ENCODE measurements around the gene TREML2. TPM values are rescaled to one million over a fixed set of nuclear protein-coding genes. Genes with fewer than 3 reads are reported as not detected.
A peak's percentile ranks its signal among the peaks of the same experiment; 100 is the strongest.
"Not testable (repeated sequence)": the region's sequence is repeated elsewhere in the genome, so short reads cannot be mapped to it uniquely, and the experiment has no call there.

The TREML2 gene, protein sequence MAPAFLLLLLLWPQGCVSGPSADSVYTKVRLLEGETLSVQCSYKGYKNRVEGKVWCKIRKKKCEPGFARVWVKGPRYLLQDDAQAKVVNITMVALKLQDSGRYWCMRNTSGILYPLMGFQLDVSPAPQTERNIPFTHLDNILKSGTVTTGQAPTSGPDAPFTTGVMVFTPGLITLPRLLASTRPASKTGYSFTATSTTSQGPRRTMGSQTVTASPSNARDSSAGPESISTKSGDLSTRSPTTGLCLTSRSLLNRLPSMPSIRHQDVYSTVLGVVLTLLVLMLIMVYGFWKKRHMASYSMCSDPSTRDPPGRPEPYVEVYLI
- 1 to 10 TPM; 8.9 TPM for total RNA-seq

DNA sequence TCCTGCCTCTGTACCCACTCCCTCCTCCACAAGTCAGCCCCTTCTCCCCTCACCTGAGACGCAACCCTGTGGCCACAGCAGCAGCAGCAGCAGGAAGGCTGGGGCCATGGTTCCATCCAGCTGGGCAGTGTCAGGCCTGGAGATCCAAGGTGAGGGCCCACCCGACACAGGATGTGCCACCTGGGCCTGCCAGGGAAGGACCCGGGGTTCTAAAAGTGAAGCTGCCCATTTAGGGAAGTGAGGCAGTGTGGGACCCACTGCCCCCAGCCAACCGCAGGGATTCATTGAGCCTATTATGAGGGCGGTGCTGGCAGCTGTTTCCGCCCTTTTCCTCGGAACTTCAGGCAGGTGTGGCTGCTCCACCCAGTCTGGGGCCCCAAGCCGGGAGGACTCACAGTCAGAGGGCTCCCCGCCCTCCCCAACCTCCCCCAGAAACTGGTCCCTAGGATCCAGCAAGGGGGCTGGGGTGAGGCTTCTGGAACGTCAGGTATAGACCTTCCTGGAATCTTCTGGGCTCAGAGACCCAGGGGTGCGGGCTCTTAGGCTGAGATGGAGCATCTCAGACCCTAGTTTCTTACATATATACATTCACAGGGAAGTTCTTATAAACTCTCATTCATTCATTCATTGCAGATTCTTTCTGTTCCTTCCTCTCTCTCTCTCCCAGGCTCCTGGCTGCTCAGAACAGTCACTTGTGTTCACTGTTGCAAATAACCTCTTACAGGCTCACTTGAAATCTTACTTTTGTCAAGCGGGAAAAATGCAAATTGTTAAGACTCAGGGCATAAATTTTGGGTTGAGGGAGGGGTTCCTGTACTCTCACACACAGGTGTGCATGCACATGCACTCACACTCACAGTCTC lies at the start of gene TREML2:
Gene TREML2, minus strand, starts transcription at position 249 of the 863 bp plus-strand sequence. Its CDS starts 141 bp downstream, at position 108.
- Mint-ChIP-seq H3K27me3 (no peaks in the 10 kb centered on the region), H3K4me1 (peaks cover 47% of the 10 kb centered on the region), H3K27ac (peak within 1 kb of the TSS; percentile 96)

DNA sequence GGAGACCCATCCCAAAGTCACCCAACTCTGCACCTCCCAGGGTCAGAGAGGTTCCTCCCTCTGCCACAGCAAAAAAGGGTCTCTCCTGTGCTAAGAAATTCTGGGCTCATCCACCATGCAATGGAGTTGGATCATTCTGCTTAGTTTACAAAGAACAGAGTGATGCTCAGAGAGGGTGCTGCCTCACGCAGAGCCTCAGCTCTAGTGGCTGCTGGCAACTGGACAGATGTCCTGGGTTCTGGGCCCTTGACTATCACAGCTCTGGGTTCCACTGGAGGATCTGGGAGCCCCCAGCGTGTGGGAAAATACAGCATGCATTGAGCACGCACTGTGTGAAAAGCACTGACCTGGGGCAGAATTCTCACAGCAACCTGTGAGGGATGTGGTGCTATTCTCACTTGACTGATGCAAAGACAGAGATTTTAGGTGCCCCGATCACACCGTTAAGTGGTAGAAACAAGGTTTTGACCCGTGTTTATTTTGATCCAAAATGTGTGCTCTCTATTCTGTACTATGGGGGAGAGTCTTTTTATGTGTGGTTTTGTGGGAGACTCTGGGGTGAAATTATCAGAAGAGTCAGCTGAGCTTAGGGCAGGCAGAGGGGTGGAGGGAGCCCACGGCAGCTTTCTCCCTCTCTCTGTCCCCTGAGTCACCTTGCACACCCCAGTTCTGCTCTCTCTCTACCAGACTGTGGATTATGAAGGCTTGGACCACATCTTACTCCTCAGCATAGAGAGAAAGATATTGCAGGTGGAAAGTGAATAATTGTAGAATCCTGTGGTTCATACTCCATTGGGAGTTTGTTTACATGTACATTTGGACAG lies 47.1 kb upstream of the TREML2 start:
- Mint-ChIP-seq H3K27ac (no peak overlapping the region), H3K36me3 (peaks cover 2% of the 10 kb centered on the region), H3K9me3 (peaks cover 2% of the 10 kb centered on the region), H3K27me3 (no peaks in the 10 kb centered on the region), H3K4me3 (no peak overlapping the region), H3K4me1 (peaks cover 11% of the 10 kb centered on the region)
- no peak for DNase-seq

More for the DNA sequence above, at the start of gene TREML2:
- Mint-ChIP-seq H3K4me3 (peak within 1 kb of the TSS; percentile 50), H3K9me3 (peaks cover 2% of the 10 kb centered on the region), H3K36me3 (no peaks in the 10 kb centered on the region)
- peak; percentile 37 for DNase-seq

DNA sequence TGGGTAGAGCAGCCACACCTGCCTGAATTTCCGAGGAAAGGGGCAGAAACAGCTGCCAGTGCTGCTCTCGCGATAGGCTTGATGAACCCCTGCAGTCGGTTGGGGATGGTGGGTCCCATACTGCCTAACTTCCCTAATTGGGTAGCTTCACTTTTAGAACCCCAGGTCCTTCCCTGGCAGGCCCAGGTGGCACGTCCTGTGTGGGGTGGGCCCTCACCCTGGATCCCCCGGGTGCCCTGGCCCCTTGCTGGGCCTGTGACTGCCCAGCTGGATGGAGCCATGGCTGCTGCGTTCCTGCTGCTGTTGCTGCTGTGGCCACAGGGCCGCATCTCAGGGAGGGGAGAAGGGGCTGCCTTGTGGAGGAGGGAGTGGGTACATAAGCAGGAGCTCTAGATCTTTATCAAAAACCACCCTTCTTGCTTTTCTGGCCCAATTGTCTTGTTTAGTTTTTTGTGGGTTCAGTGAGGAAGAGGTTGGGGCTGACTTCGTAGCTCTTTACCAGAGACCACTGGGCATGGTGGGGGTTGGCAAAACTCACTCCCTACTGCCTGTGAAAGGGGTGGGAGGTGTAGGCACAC lies 46.4 kb upstream of the TREML2 start:
- DNase-seq = no peak

DNA sequence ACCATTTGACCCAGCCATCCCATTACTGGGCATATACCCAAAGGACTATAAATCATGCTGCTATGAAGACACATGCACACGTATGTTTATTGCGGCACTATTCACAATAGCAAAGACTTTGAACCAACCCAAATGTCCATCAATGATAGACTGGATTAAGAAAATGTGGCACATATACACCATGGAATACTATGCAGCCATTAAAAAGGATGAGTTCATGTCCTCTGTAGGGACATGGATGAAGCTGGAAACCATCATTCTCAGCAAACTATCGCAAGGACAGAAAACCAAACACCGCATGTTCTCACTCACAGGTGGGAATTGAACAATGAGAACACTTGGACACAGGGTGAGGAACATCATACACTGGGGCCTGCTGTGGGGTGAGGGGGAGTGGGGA lies 45.6 kb upstream of the TREML2 start:
- peaks cover 11% of the 10 kb centered on the region for H3K4me1 Mint-ChIP-seq
- H3K9me3 Mint-ChIP-seq, DNase-seq, H3K4me3 Mint-ChIP-seq, H3K27me3 Mint-ChIP-seq, H3K27ac Mint-ChIP-seq, H3K36me3 Mint-ChIP-seq: not testable (repeated sequence)

More for the DNA sequence above, 46.4 kb upstream of the TREML2 start:
- no peak overlapping the region for H3K27ac Mint-ChIP-seq
- peaks cover 2% of the 10 kb centered on the region for H3K9me3 Mint-ChIP-seq
- peaks cover 11% of the 10 kb centered on the region for H3K4me1 Mint-ChIP-seq
- no peaks in the 10 kb centered on the region for H3K27me3 Mint-ChIP-seq
- H3K36me3 Mint-ChIP-seq = peaks cover 2% of the 10 kb centered on the region
- no peak overlapping the region for H3K4me3 Mint-ChIP-seq

DNA sequence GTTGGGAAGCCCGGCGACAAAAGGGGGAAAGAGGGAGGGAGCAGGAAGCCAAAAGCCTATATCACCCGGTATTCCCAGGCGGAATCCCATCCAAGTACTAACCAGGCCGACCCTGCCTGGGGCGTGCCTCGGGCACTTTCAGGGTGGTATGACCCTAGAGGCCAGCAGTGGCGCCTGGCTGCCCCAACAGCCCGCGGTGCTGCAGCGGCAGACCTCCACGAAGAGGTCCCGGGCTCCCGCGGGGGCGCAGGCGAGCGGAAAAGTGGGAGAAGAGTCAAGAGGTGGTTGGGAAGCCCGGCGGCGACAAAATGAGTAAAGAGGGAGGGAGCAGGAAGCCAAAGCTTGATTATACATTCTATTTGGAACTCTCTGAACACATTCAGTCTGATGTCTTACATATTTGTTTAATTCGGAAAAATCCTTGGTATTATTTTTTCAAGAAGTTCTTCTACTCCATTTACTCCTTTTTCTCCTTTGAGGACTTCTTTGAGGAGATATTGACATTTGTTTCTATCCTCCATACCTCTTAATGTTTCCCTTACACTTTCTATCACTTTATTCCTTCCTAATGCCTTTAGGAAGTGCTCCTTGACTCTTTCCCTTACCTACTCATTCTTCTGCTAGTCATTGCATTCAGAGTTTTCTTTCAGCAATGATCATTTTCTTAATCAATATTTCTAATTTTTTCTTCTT lies 38.7 kb upstream of the TREML2 start:
- H3K36me3 Mint-ChIP-seq = peaks cover 2% of the 10 kb centered on the region
- H3K4me3 Mint-ChIP-seq = no peak overlapping the region
- no peaks in the 10 kb centered on the region for H3K9me3 Mint-ChIP-seq
- no peak overlapping the region for H3K27ac Mint-ChIP-seq
- H3K4me1 Mint-ChIP-seq = no peaks in the 10 kb centered on the region
- H3K27me3 Mint-ChIP-seq = peaks cover 11% of the 10 kb centered on the region
- no peak for DNase-seq

DNA sequence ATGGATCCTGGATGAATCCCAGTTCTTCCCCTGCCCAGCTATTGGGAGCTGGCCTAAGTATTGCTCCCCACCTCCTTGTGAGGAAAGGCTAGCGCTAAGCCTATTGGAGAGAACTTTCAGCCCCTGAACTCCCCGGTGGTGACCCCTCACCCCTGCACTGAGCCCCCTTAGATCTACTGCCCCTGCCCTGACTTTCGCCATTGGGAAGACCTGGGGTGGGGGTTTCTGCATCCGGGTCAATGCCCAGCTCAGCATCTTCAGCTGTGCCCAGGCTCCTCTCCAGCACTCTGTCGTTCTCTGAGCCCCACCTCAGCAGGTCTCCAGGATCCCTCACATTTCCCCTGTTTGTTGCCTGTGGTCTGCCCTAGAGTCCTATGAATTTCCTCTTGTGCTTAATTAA lies 36.2 kb upstream of the TREML2 start:
- H3K27ac Mint-ChIP-seq = no peak overlapping the region
- H3K4me1 Mint-ChIP-seq = no peaks in the 10 kb centered on the region
- DNase-seq = no peak
- no peaks in the 10 kb centered on the region for H3K36me3 Mint-ChIP-seq
- H3K9me3 Mint-ChIP-seq = no peaks in the 10 kb centered on the region
- H3K27me3 Mint-ChIP-seq = peaks cover 11% of the 10 kb centered on the region
- H3K4me3 Mint-ChIP-seq = no peak overlapping the region

DNA sequence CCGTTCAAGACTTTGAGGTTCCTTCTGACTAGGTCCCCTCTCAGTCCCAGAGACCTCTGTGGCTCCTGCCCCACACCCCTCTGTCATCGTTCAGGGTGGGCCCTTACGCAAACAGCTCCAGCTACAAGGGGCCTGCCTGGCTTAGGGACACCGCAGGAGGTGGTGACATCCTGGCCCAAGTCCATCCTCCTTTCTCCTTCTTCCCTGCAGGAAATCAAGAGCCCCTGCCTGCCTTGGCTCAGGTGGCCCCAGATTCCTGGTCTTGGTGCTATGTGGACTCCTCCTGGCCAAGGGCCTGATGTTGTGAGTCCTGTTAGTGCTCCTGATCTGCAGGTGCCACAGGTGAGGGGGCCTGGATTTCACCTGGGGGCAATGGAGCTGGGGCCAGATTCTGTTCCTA lies 35.3 kb upstream of the TREML2 start:
- H3K4me1 Mint-ChIP-seq = no peaks in the 10 kb centered on the region
- no peaks in the 10 kb centered on the region for H3K36me3 Mint-ChIP-seq
- no peak overlapping the region for H3K4me3 Mint-ChIP-seq
- no peaks in the 10 kb centered on the region for H3K9me3 Mint-ChIP-seq
- H3K27ac Mint-ChIP-seq = no peak overlapping the region
- H3K27me3 Mint-ChIP-seq = peaks cover 11% of the 10 kb centered on the region
- no peak for DNase-seq

DNA sequence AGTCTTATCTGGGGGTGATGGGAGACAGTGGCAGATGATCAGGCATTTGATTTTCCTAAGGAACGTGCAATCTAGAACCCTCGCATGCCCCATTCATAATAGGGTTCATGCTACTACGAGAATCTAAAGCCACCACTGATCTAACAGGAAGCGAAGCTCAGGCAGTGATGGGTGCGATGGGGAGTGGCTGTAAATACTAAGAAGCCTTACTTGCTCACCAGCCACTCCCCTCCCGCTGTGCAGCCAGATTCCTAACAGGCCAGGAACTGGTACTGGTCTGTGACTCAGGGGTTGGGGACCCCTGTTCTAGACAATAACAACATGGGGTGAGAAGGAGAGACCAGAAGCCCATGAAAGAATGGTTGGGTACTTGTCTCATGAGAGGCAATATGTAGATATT lies 31.7 kb upstream of the TREML2 start:
- no peak for DNase-seq
- Mint-ChIP-seq H3K27ac (no peak overlapping the region), H3K27me3 (no peaks in the 10 kb centered on the region), H3K4me3 (no peak overlapping the region), H3K4me1 (no peaks in the 10 kb centered on the region), H3K36me3 (no peaks in the 10 kb centered on the region), H3K9me3 (no peaks in the 10 kb centered on the region)

DNA sequence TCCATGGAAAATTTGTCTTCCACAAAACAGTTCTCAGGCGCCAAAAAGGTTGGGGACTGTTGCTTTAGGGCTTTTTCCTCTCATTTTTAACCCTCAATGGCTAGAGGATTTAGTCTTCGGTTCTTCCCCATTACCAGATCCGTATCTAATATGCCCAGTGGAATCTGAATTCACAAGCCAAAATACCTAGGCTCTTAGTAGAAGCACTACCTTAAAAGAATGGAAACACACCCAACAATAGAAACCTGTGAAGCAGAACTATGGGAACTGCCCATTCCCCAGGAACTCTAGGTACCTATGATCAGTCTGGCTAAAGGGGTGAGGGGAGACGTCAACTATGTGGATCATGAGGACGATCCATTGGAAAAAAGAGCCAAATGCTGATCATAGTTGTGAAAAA lies 30.3 kb upstream of the TREML2 start:
- Mint-ChIP-seq H3K9me3 (no peaks in the 10 kb centered on the region), H3K27ac (no peak overlapping the region), H3K4me1 (no peaks in the 10 kb centered on the region), H3K4me3 (no peak overlapping the region), H3K27me3 (no peaks in the 10 kb centered on the region), H3K36me3 (no peaks in the 10 kb centered on the region)
- DNase-seq = no peak

DNA sequence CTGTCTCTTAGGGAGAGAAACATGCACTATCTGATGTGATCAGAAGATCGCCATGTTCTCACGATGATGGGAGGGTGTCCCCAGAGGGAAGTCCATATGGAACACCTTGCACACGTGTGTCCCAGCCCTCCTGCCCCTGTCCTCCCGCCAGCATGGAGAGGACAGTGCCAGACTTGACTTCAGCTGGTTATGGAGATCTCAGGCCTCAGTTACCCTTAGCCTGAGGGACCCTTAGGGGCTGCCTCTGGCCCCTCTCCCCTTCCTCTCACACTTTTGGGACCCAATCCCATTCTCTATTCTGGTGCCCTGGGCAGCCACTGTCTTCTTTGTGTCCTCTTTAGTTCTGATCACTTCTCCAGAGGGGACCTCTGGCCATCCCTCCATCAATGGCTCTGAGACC lies 28.8 kb upstream of the TREML2 start:
- Mint-ChIP-seq H3K9me3 (no peaks in the 10 kb centered on the region), H3K36me3 (no peaks in the 10 kb centered on the region), H3K27me3 (no peaks in the 10 kb centered on the region), H3K27ac (no peak overlapping the region), H3K4me1 (no peaks in the 10 kb centered on the region), H3K4me3 (no peak overlapping the region)
- no peak for DNase-seq

DNA sequence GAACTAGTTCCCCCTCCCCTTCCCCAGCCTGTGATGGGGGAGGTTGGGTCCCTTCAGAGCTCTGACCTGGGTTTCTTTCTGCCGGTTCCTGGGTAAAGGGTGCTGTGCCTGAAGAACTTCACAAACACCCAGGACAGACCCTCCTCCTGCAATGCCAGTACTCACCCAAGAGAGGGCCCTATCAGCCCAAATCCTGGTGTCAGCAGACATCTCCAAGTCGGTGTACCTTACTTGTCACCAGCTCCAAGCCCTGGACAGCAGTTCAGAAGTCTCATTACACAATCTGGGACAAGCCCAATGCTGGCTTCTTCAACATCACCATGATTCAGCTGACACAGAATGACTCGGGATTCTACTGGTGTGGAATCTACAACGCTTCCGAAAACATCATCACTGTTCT lies 27.7 kb upstream of the TREML2 start:
- no peaks in the 10 kb centered on the region for H3K27me3 Mint-ChIP-seq
- H3K4me3 Mint-ChIP-seq = no peak overlapping the region
- H3K36me3 Mint-ChIP-seq = no peaks in the 10 kb centered on the region
- no peak for DNase-seq
- H3K27ac Mint-ChIP-seq = no peak overlapping the region
- H3K4me1 Mint-ChIP-seq = no peaks in the 10 kb centered on the region
- H3K9me3 Mint-ChIP-seq = no peaks in the 10 kb centered on the region

DNA sequence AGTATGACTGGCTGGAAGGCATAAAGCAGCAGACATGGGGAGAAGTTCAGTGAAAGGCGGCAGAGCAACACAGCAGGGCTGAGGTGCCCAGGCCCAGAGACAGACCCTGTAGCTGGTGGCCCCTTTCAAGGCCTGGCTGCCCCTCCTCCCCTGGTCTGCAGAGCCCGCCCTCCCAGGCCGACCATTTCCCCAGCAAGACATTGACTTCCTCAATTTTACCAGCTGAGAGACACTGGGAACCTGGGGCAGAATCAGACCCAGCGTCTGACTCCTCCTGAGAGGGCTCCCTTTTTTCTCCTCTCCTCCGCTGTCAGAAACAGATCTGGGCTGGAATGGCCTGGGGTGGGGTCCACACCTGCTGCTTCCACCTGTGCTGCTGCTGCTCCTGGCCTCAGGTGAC lies 27.1 kb upstream of the TREML2 start, which contains the start of gene TREML4:
Gene TREML4, plus strand, starts transcription at position 254 of the 400 bp plus-strand sequence. Its CDS starts 79 bp downstream, at position 333.
- no peaks in the 10 kb centered on the region for H3K4me1 Mint-ChIP-seq
- H3K36me3 Mint-ChIP-seq = no peaks in the 10 kb centered on the region
- H3K9me3 Mint-ChIP-seq = no peaks in the 10 kb centered on the region
- H3K4me3 Mint-ChIP-seq = no peak within 1 kb of the TSS
- no peak within 1 kb of the TSS for H3K27ac Mint-ChIP-seq
- no peak for DNase-seq
- no peaks in the 10 kb centered on the region for H3K27me3 Mint-ChIP-seq

DNA sequence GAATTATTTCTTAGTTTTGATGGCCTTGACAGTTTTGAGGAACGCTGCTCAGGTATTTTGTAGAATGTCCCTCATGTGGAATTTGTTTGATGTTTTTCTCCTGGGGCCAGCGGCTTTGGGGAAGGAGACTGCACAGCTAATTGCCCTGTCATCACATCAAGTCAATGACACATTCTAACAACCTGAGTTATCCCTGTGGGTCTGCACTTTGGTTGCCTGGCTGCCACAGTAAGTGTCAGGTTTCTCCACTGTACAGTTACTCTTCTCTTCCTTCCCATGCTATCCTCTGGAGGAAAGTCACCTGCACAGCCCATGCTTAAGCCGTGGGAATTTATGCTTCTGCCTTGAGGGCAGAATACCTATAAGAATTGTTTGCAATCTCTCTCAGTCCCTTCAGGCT lies 25.8 kb upstream of the TREML2 start:
- H3K4me3 Mint-ChIP-seq = no peak overlapping the region
- H3K4me1 Mint-ChIP-seq = no peaks in the 10 kb centered on the region
- H3K27me3 Mint-ChIP-seq = no peaks in the 10 kb centered on the region
- no peak overlapping the region for H3K27ac Mint-ChIP-seq
- H3K36me3 Mint-ChIP-seq = no peaks in the 10 kb centered on the region
- no peaks in the 10 kb centered on the region for H3K9me3 Mint-ChIP-seq
- no peak for DNase-seq

DNA sequence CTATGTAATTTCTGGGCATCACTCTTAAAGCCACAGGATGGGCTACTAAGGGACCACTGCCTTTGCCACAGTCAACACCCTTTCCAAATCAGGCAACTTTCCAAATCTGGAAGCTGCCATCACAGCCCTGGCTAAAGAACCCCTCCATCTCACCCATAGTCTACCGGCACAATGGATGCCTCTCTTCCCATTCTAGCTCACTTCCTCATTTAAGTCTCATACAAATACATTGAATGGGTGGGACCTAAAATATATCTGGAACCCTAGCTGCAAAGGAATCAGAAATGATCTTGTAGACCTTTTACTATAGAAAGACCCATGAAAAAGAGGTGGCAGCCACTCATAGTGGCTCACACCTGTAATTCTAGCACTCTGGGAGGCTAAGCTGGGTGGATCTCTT lies 23.9 kb upstream of the TREML2 start:
- no peak for DNase-seq
- Mint-ChIP-seq H3K27me3 (no peaks in the 10 kb centered on the region), H3K36me3 (no peaks in the 10 kb centered on the region), H3K4me3 (no peak overlapping the region), H3K9me3 (no peaks in the 10 kb centered on the region), H3K27ac (no peak overlapping the region), H3K4me1 (no peaks in the 10 kb centered on the region)

Data from activated naive CD8-positive, alpha-beta T cell treated with anti-CD3 and anti-CD28 coated beads for 36 hours (primary cell).